Glutamatergic neuron (in vitro differentiated cells): ENCODE data around the gene NOS1AP. TPM values are rescaled to one million over a fixed set of nuclear protein-coding genes. Genes with fewer than 3 reads are reported as not detected.
A peak's percentile ranks its signal among the peaks of the same experiment; 100 is the strongest.

Experiments used
- microRNA-seq: library from miRNA; unstranded; fragments of <30 nt; microRNA quantifications from one replicate; pipeline ENCODE4, GENCODE V29; 2020; ENCODE audit not compliant: unreplicated experiment
- total RNA-seq: library from RNA; stranded (reverse); fragmentation: NEBNext Ultra II Directional; extraction: Animal tissue kit (Norgen Biotek cat#: 25700); gene quantifications from one replicate; pipeline ENCODE4 v1.2.1, GENCODE V29; 2021; ENCODE audit not compliant: unreplicated experiment

NOS1AP gene
- total RNA-seq, 1 donor from 2014 or later = 12.7 TPM

Small RNAs within 50 kb of the gene (microRNA-seq; reads per million reads assigned to microRNA genes)
- gene MIR4654 (1.2 reads per million), gene MIR556 (12.1 reads per million, percentile 53 among the genes with 10 or more reads in this experiment)

Other genes starting within 250 kb of the NOS1AP start
- 56.5 TPM for gene OLFML2B, start 45.8 kb upstream of the NOS1AP start, total RNA-seq